ENCODE measurements around the gene CYP2S1.
"Not testable (repeated sequence)": the region's sequence is repeated elsewhere in the genome, so short reads cannot be mapped to it uniquely, and the experiment has no call there.

Gene CYP2S1

GRCh38 chr19:41204338-41204737, 11.3 kb downstream of the CYP2S1 start:
- peaks cover 65% of the 10 kb centered on the region for H3K36me3 ChIP-seq (ENCODE audit: control insufficient read depth, low read depth, low read length)
- H3K27me3 ChIP-seq (ENCODE audit: control insufficient read depth, insufficient read depth, low read length); H3K4me3 ChIP-seq (ENCODE audit: low read length); H3K27ac ChIP-seq (ENCODE audit: low read length); H3K9me3 ChIP-seq (ENCODE audit: control insufficient read depth, low read depth, low read length); H3K9ac ChIP-seq (ENCODE audit: low read length); H3K4me1 ChIP-seq (ENCODE audit: control insufficient read depth, low read depth, low read length): not testable (repeated sequence)

- no peak overlapping the region for H3K27ac ChIP-seq (ENCODE audit: low read length)
- H3K4me1 ChIP-seq (ENCODE audit: control insufficient read depth, low read depth, low read length) = no peaks in the 10 kb centered on the region
- H3K36me3 ChIP-seq (ENCODE audit: control insufficient read depth, low read depth, low read length) = peaks cover 50% of the 10 kb centered on the region
- no peak overlapping the region for H3K9ac ChIP-seq (ENCODE audit: low read length)
- H3K27me3 ChIP-seq (ENCODE audit: control insufficient read depth, insufficient read depth, low read length) = no peaks in the 10 kb centered on the region
- no peaks in the 10 kb centered on the region for H3K9me3 ChIP-seq (ENCODE audit: control insufficient read depth, low read depth, low read length)
- H3K4me3 ChIP-seq (ENCODE audit: low read length) = no peak overlapping the region
Observed at GRCh38 chr19:41205995-41206394, 13.0 kb downstream of the CYP2S1 start.

GRCh38 chr19:41206456-41206855, 13.4 kb downstream of the CYP2S1 start:
- Histone ChIP-seq H3K4me3 (ENCODE audit: low read length) (no peak overlapping the region), H3K27me3 (ENCODE audit: control insufficient read depth, insufficient read depth, low read length) (no peaks in the 10 kb centered on the region), H3K4me1 (ENCODE audit: control insufficient read depth, low read depth, low read length) (no peaks in the 10 kb centered on the region), H3K9me3 (ENCODE audit: control insufficient read depth, low read depth, low read length) (no peaks in the 10 kb centered on the region), H3K36me3 (ENCODE audit: control insufficient read depth, low read depth, low read length) (peaks cover 46% of the 10 kb centered on the region), H3K27ac (ENCODE audit: low read length) (no peak overlapping the region), H3K9ac (ENCODE audit: low read length) (no peak overlapping the region)

- H3K4me1 ChIP-seq (ENCODE audit: control insufficient read depth, low read depth, low read length) = no peaks in the 10 kb centered on the region
- no peaks in the 10 kb centered on the region for H3K9me3 ChIP-seq (ENCODE audit: control insufficient read depth, low read depth, low read length)
- no peak overlapping the region for H3K27ac ChIP-seq (ENCODE audit: low read length)
- no peaks in the 10 kb centered on the region for H3K27me3 ChIP-seq (ENCODE audit: control insufficient read depth, insufficient read depth, low read length)
- no peak overlapping the region for H3K4me3 ChIP-seq (ENCODE audit: low read length)
- H3K9ac ChIP-seq (ENCODE audit: low read length) = no peak overlapping the region
- peaks cover 39% of the 10 kb centered on the region for H3K36me3 ChIP-seq (ENCODE audit: control insufficient read depth, low read depth, low read length)
Observed at GRCh38 chr19:41206926-41207750, 14.1 kb downstream of the CYP2S1 start.

GRCh38 chr19:41214161-41214560, 21.1 kb downstream of the CYP2S1 start:
- Histone ChIP-seq H3K27ac (ENCODE audit: low read length) (no peak overlapping the region), H3K27me3 (ENCODE audit: control insufficient read depth, insufficient read depth, low read length) (no peaks in the 10 kb centered on the region), H3K4me3 (ENCODE audit: low read length) (no peak overlapping the region), H3K9ac (ENCODE audit: low read length) (no peak overlapping the region), H3K36me3 (ENCODE audit: control insufficient read depth, low read depth, low read length) (no peaks in the 10 kb centered on the region), H3K9me3 (ENCODE audit: control insufficient read depth, low read depth, low read length) (no peaks in the 10 kb centered on the region), H3K4me1 (ENCODE audit: control insufficient read depth, low read depth, low read length) (no peaks in the 10 kb centered on the region)

- Histone ChIP-seq H3K36me3 (ENCODE audit: control insufficient read depth, low read depth, low read length) (peaks cover 6% of the 10 kb centered on the region), H3K27ac (ENCODE audit: low read length) (no peak overlapping the region), H3K4me3 (ENCODE audit: low read length) (no peak overlapping the region), H3K9me3 (ENCODE audit: control insufficient read depth, low read depth, low read length) (no peaks in the 10 kb centered on the region), H3K27me3 (ENCODE audit: control insufficient read depth, insufficient read depth, low read length) (no peaks in the 10 kb centered on the region), H3K4me1 (ENCODE audit: control insufficient read depth, low read depth, low read length) (no peaks in the 10 kb centered on the region), H3K9ac (ENCODE audit: low read length) (no peak overlapping the region)
Observed at GRCh38 chr19:41217741-41218140, 24.7 kb downstream of the CYP2S1 start.

GRCh38 chr19:41218249-41218614, 25.2 kb downstream of the CYP2S1 start:
- Histone ChIP-seq H3K9me3 (ENCODE audit: control insufficient read depth, low read depth, low read length) (no peaks in the 10 kb centered on the region), H3K9ac (ENCODE audit: low read length) (no peak overlapping the region), H3K27me3 (ENCODE audit: control insufficient read depth, insufficient read depth, low read length) (no peaks in the 10 kb centered on the region), H3K4me3 (ENCODE audit: low read length) (peak overlapping the region; percentile 73), H3K36me3 (ENCODE audit: control insufficient read depth, low read depth, low read length) (peaks cover 6% of the 10 kb centered on the region), H3K27ac (ENCODE audit: low read length) (no peak overlapping the region), H3K4me1 (ENCODE audit: control insufficient read depth, low read depth, low read length) (peaks cover 3% of the 10 kb centered on the region)

GRCh38 chr19:41218615-41219507, 25.8 kb downstream of the CYP2S1 start, which contains the start of gene AXL:
AXL (plus strand) TSS chr19:41219223; CDS start chr19:41219393, 170 bp downstream.
- Histone ChIP-seq H3K9ac (ENCODE audit: low read length) (peak within 1 kb of the TSS; percentile 6), H3K36me3 (ENCODE audit: control insufficient read depth, low read depth, low read length) (peaks cover 6% of the 10 kb centered on the region), H3K4me3 (ENCODE audit: low read length) (peak within 1 kb of the TSS; percentile 73), H3K9me3 (ENCODE audit: control insufficient read depth, low read depth, low read length) (no peaks in the 10 kb centered on the region), H3K27ac (ENCODE audit: low read length) (no peak within 1 kb of the TSS), H3K4me1 (ENCODE audit: control insufficient read depth, low read depth, low read length) (peaks cover 10% of the 10 kb centered on the region), H3K27me3 (ENCODE audit: control insufficient read depth, insufficient read depth, low read length) (no peaks in the 10 kb centered on the region)

GRCh38 chr19:41219924-41220567, 27.0 kb downstream of the CYP2S1 start:
- H3K36me3 ChIP-seq (ENCODE audit: control insufficient read depth, low read depth, low read length) = peaks cover 6% of the 10 kb centered on the region
- H3K4me3 ChIP-seq (ENCODE audit: low read length) = peak overlapping the region; percentile 73
- peaks cover 11% of the 10 kb centered on the region for H3K4me1 ChIP-seq (ENCODE audit: control insufficient read depth, low read depth, low read length)
- no peak overlapping the region for H3K9ac ChIP-seq (ENCODE audit: low read length)
- no peak overlapping the region for H3K27ac ChIP-seq (ENCODE audit: low read length)
- no peaks in the 10 kb centered on the region for H3K27me3 ChIP-seq (ENCODE audit: control insufficient read depth, insufficient read depth, low read length)
- H3K9me3 ChIP-seq (ENCODE audit: control insufficient read depth, low read depth, low read length) = no peaks in the 10 kb centered on the region

- H3K9me3 ChIP-seq (ENCODE audit: control insufficient read depth, low read depth, low read length) = no peaks in the 10 kb centered on the region
- peaks cover 6% of the 10 kb centered on the region for H3K36me3 ChIP-seq (ENCODE audit: control insufficient read depth, low read depth, low read length)
- H3K27ac ChIP-seq (ENCODE audit: low read length) = no peak overlapping the region
- no peak overlapping the region for H3K9ac ChIP-seq (ENCODE audit: low read length)
- no peaks in the 10 kb centered on the region for H3K27me3 ChIP-seq (ENCODE audit: control insufficient read depth, insufficient read depth, low read length)
- H3K4me1 ChIP-seq (ENCODE audit: control insufficient read depth, low read depth, low read length) = peaks cover 18% of the 10 kb centered on the region
- H3K4me3 ChIP-seq (ENCODE audit: low read length) = peak overlapping the region; percentile 73
Observed at GRCh38 chr19:41220811-41221210, 27.8 kb downstream of the CYP2S1 start.

GRCh38 chr19:41221514-41222205, 28.6 kb downstream of the CYP2S1 start:
- peaks cover 6% of the 10 kb centered on the region for H3K36me3 ChIP-seq (ENCODE audit: control insufficient read depth, low read depth, low read length)
- H3K9ac ChIP-seq (ENCODE audit: low read length) = no peak overlapping the region
- H3K4me1 ChIP-seq (ENCODE audit: control insufficient read depth, low read depth, low read length) = peaks cover 21% of the 10 kb centered on the region
- no peak overlapping the region for H3K4me3 ChIP-seq (ENCODE audit: low read length)
- H3K27me3 ChIP-seq (ENCODE audit: control insufficient read depth, insufficient read depth, low read length) = no peaks in the 10 kb centered on the region
- no peak overlapping the region for H3K27ac ChIP-seq (ENCODE audit: low read length)
- no peaks in the 10 kb centered on the region for H3K9me3 ChIP-seq (ENCODE audit: control insufficient read depth, low read depth, low read length)

All from iPS-18a (cell line).